Measurements from ENCODE around the gene ZMIZ1.

The ZMIZ1 gene

GRCh38 chr10:79348640-79348988 lies 279.8 kb downstream of the ZMIZ1 start:
- Histone ChIP-seq H3K36me3 (ENCODE audit: control insufficient read depth, insufficient read depth, low read length) (peaks cover 38% of the 10 kb centered on the region), H3K27me3 (replicated peaks; ENCODE audit: control insufficient read depth, insufficient read depth, low read length) (no peaks in the 10 kb centered on the region), H3K4me3 (replicated peaks; ENCODE audit: low read depth, low read length) (peak overlapping the region; percentile 81)
- DNase-seq (ENCODE audit: extremely low read depth, insufficient read length): no peak
- TF ChIP-seq, protein P1, sequence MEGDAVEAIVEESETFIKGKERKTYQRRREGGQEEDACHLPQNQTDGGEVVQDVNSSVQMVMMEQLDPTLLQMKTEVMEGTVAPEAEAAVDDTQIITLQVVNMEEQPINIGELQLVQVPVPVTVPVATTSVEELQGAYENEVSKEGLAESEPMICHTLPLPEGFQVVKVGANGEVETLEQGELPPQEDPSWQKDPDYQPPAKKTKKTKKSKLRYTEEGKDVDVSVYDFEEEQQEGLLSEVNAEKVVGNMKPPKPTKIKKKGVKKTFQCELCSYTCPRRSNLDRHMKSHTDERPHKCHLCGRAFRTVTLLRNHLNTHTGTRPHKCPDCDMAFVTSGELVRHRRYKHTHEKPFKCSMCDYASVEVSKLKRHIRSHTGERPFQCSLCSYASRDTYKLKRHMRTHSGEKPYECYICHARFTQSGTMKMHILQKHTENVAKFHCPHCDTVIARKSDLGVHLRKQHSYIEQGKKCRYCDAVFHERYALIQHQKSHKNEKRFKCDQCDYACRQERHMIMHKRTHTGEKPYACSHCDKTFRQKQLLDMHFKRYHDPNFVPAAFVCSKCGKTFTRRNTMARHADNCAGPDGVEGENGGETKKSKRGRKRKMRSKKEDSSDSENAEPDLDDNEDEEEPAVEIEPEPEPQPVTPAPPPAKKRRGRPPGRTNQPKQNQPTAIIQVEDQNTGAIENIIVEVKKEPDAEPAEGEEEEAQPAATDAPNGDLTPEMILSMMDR (IDR thresholded peaks at IDR 0.05; ENCODE audit: insufficient read depth, low read length, poor library complexity, severe bottlenecking): no peak

- Histone ChIP-seq H3K27me3 (replicated peaks; ENCODE audit: control insufficient read depth, insufficient read depth, low read length) (no peaks in the 10 kb centered on the region), H3K36me3 (ENCODE audit: control insufficient read depth, insufficient read depth, low read length) (peaks cover 42% of the 10 kb centered on the region), H3K4me3 (replicated peaks; ENCODE audit: low read depth, low read length) (peak overlapping the region; percentile 81)
- TF ChIP-seq, protein P1 (IDR thresholded peaks at IDR 0.05; ENCODE audit: insufficient read depth, low read length, poor library complexity, severe bottlenecking): no peak
- DNase-seq (ENCODE audit: extremely low read depth, insufficient read length): no peak
Observed at GRCh38 chr10:79349072-79349491, 280.3 kb downstream of the ZMIZ1 start.

- peaks cover 48% of the 10 kb centered on the region for H3K36me3 ChIP-seq (ENCODE audit: control insufficient read depth, insufficient read depth, low read length)
- H3K4me3 ChIP-seq (replicated peaks; ENCODE audit: low read depth, low read length): no peak overlapping the region
- no peaks in the 10 kb centered on the region for H3K27me3 ChIP-seq (replicated peaks; ENCODE audit: control insufficient read depth, insufficient read depth, low read length)
- TF ChIP-seq, protein P1 (IDR thresholded peaks at IDR 0.05; ENCODE audit: insufficient read depth, low read length, poor library complexity, severe bottlenecking): no peak
- DNase-seq (ENCODE audit: extremely low read depth, insufficient read length): no peak
Observed at GRCh38 chr10:79349766-79350406, 281.1 kb downstream of the ZMIZ1 start.

DNA sequence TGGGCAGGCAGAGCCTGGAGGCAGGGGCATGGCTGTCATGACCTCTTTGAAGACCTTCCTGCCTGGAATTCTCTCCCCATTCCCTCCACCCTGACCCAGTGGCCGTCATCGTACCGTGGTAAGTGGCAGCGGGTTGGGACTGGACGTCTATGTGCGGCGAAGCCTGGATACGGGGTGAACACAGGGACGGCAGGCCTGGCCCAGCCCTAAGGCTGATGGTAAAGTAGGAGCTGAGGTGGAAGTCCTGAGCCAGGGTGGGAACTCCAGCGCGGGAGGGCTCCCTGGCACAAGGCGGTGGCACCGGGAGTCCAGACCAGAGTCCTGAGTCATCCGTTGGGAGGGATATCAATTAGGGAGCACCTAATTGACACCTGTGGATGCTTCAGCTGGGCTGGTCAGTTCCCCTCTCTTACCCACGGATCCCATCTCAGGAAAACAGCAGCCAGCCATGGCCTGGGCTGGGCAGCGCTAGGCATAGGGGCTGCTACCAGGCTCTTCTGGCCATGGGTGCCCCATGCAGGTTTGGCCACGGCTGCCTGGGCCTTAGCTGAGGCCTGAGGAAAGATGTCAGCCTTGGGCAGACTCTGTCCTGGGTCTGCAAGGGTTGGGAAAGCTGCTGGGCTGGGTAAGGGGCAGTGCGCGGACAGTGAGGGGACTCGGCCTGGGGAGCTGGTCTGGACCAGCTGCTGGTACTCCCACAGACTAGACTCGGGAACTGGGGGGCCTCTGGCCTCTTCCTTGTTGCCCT lies 281.8 kb downstream of the ZMIZ1 start:
- Histone ChIP-seq H3K4me3 (replicated peaks; ENCODE audit: low read depth, low read length) (no peak overlapping the region), H3K36me3 (ENCODE audit: control insufficient read depth, insufficient read depth, low read length) (peaks cover 49% of the 10 kb centered on the region), H3K27me3 (replicated peaks; ENCODE audit: control insufficient read depth, insufficient read depth, low read length) (no peaks in the 10 kb centered on the region)
- DNase-seq (ENCODE audit: extremely low read depth, insufficient read length): no peak
- TF ChIP-seq, protein P1 (IDR thresholded peaks at IDR 0.05; ENCODE audit: insufficient read depth, low read length, poor library complexity, severe bottlenecking): no peak

DNA sequence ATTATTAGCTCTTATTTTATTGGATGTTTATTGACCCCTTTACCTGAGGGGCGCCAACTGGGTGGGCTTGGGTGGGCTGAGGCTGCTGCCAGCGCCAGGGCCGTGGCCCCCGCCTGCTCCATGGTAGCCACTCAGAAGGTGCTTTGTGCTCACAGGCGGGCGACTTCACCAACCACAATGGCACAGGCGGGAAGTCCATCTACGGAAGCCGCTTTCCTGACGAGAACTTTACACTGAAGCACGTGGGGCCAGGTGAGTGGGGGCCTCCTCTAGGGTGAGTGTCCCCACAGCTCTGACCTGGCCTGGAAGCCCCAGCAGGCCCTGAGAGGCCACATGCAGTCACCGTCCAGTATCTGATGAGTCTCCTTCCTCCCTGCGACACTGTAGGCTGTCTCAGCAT lies 282.6 kb downstream of the ZMIZ1 start:
- no peaks in the 10 kb centered on the region for H3K27me3 ChIP-seq (replicated peaks; ENCODE audit: control insufficient read depth, insufficient read depth, low read length)
- DNase-seq (ENCODE audit: extremely low read depth, insufficient read length): no peak
- peaks cover 49% of the 10 kb centered on the region for H3K36me3 ChIP-seq (ENCODE audit: control insufficient read depth, insufficient read depth, low read length)
- TF ChIP-seq, protein P1 (IDR thresholded peaks at IDR 0.05; ENCODE audit: insufficient read depth, low read length, poor library complexity, severe bottlenecking): no peak
- H3K4me3 ChIP-seq (replicated peaks; ENCODE audit: low read depth, low read length): no peak overlapping the region
